ENCODE data around the gene KCNJ6. TPM values are rescaled to one million over a fixed set of nuclear protein-coding genes. Genes with fewer than 3 reads are reported as not detected.

Gene KCNJ6
- total RNA-seq, 1 experiment from 2014 or later = not detected

DNA sequence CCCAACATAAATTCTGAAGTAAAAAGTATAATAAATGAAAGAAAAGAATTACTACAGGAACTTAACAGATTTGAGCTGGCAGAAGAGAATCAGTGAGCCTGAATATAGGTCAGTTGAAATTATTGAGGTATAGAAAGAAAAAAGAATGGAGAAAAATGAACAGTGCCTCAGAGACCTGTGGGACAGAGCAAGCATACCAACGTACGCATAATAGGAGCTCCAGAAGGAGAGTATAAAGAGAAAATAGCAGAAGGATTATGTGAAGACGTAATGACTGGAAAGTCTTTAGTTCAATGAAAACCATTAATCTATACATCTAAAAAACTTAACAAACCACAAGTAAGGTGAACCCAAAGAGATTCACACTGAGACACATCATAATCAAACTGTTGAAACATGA lies 287.9 kb downstream of the KCNJ6 start:
- H3K36me3 ChIP-seq (ENCODE audit: insufficient read depth, low read length, poor library complexity, severe bottlenecking) = no peaks in the 10 kb centered on the region
- intact Hi-C loops (cut with micrococcal nuclease; ENCODE audit: unreplicated experiment) = no loop called here
- no peak overlapping the region for H3K4me3 ChIP-seq (ENCODE audit: low read depth, low read length, poor library complexity, severe bottlenecking)
- H3K27me3 ChIP-seq (replicated peaks; ENCODE audit: insufficient read depth, low read depth, low read length, poor library complexity) = peaks cover 8% of the 10 kb centered on the region
- H3K27ac ChIP-seq (ENCODE audit: low read depth, low read length, poor library complexity, severe bottlenecking) = no peak overlapping the region
- no peaks in the 10 kb centered on the region for H3K4me1 ChIP-seq (ENCODE audit: insufficient read depth, low read length, poor library complexity, severe bottlenecking)
- no TSS peak for BruUV-seq (replicated peaks)
- ChIA-PET POLR2A (ENCODE audit: low non-redundant PET) (no interaction called here), CTCF (no interaction called here)
- no peak for TF ChIP-seq EZH2 (IDR thresholded peaks at IDR 0.05; ENCODE audit: borderline replicate concordance, low read depth, low read length, poor library complexity, severe bottlenecking)
- TF ChIP-seq, protein P1, sequence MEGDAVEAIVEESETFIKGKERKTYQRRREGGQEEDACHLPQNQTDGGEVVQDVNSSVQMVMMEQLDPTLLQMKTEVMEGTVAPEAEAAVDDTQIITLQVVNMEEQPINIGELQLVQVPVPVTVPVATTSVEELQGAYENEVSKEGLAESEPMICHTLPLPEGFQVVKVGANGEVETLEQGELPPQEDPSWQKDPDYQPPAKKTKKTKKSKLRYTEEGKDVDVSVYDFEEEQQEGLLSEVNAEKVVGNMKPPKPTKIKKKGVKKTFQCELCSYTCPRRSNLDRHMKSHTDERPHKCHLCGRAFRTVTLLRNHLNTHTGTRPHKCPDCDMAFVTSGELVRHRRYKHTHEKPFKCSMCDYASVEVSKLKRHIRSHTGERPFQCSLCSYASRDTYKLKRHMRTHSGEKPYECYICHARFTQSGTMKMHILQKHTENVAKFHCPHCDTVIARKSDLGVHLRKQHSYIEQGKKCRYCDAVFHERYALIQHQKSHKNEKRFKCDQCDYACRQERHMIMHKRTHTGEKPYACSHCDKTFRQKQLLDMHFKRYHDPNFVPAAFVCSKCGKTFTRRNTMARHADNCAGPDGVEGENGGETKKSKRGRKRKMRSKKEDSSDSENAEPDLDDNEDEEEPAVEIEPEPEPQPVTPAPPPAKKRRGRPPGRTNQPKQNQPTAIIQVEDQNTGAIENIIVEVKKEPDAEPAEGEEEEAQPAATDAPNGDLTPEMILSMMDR (conservative IDR thresholded peaks at IDR 0.05; ENCODE audit: low read depth, low read length) = no peak
- H3K9me3 ChIP-seq (ENCODE audit: low read depth, low read length, poor library complexity, severe bottlenecking) = no peaks in the 10 kb centered on the region
- no peak for DNase-seq (ENCODE audit: low spot score)

DNA sequence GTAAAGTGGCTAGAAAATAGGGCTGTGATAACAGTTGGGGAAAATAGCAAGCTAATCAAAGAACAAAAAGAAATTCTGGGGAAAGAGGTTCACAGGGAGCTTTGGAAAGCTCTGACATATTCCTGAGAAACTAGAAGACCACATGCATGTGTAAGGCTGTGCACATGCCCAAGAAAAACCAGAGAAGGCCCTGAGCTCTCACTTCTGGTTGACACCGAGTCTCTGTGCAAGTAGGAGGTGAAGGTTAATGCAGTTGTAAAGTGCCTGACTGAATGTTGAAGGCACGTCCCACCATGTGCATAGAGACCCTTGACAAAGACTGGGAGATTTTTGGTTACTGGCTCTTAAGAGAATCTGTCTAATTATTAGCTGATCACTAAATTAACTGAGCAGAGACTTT lies 288.7 kb downstream of the KCNJ6 start:
- no peaks in the 10 kb centered on the region for H3K4me1 ChIP-seq (ENCODE audit: insufficient read depth, low read length, poor library complexity, severe bottlenecking)
- no peaks in the 10 kb centered on the region for H3K9me3 ChIP-seq (ENCODE audit: low read depth, low read length, poor library complexity, severe bottlenecking)
- H3K27me3 ChIP-seq (replicated peaks; ENCODE audit: insufficient read depth, low read depth, low read length, poor library complexity) = peaks cover 5% of the 10 kb centered on the region
- no peak for DNase-seq (ENCODE audit: low spot score)
- no peak overlapping the region for H3K4me3 ChIP-seq (ENCODE audit: low read depth, low read length, poor library complexity, severe bottlenecking)
- no peak overlapping the region for H3K27ac ChIP-seq (ENCODE audit: low read depth, low read length, poor library complexity, severe bottlenecking)
- CTCF ChIA-PET = no interaction called here
- POLR2A ChIA-PET (ENCODE audit: low non-redundant PET) = no interaction called here
- H3K36me3 ChIP-seq (ENCODE audit: insufficient read depth, low read length, poor library complexity, severe bottlenecking) = no peaks in the 10 kb centered on the region
- TF ChIP-seq, protein P1 (conservative IDR thresholded peaks at IDR 0.05; ENCODE audit: low read depth, low read length) = no peak
- no peak for TF ChIP-seq EZH2 (IDR thresholded peaks at IDR 0.05; ENCODE audit: borderline replicate concordance, low read depth, low read length, poor library complexity, severe bottlenecking)
- no TSS peak for BruUV-seq (replicated peaks)
- intact Hi-C loops (cut with micrococcal nuclease; ENCODE audit: unreplicated experiment) = no loop called here

DNA sequence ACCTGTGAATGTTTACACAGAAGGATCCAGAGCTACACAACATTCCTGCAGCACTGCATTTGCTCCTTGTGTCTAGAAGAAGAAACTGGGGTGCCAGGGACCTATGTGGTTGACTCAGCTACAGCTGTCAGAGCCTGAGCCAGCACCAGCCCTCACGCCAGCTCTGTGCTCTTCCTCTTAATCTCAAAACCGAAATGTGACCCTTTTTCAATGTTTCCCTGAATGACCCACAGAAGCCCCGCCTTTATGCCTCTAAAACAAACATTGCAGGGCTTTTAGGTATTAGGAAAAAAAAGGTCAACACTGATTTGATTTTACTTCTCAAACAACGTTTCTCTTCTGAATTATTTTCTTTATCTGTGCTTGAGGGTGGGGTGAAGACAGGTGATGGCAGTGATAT lies 289.2 kb downstream of the KCNJ6 start:
- intact Hi-C loops (cut with micrococcal nuclease; ENCODE audit: unreplicated experiment) = no loop called here
- CTCF ChIA-PET = no interaction called here
- no peaks in the 10 kb centered on the region for H3K4me1 ChIP-seq (ENCODE audit: insufficient read depth, low read length, poor library complexity, severe bottlenecking)

More for the DNA sequence above, 289.2 kb downstream of the KCNJ6 start:
- BruUV-seq (replicated peaks) = no TSS peak
- POLR2A ChIA-PET (ENCODE audit: low non-redundant PET) = no interaction called here
- H3K36me3 ChIP-seq (ENCODE audit: insufficient read depth, low read length, poor library complexity, severe bottlenecking) = no peaks in the 10 kb centered on the region
- no peak overlapping the region for H3K4me3 ChIP-seq (ENCODE audit: low read depth, low read length, poor library complexity, severe bottlenecking)
- TF ChIP-seq, protein P1 (conservative IDR thresholded peaks at IDR 0.05; ENCODE audit: low read depth, low read length) = no peak
- TF ChIP-seq EZH2 (IDR thresholded peaks at IDR 0.05; ENCODE audit: borderline replicate concordance, low read depth, low read length, poor library complexity, severe bottlenecking) = no peak
- H3K27me3 ChIP-seq (replicated peaks; ENCODE audit: insufficient read depth, low read depth, low read length, poor library complexity) = peaks cover 5% of the 10 kb centered on the region
- no peak for DNase-seq (ENCODE audit: low spot score)
- H3K27ac ChIP-seq (ENCODE audit: low read depth, low read length, poor library complexity, severe bottlenecking) = no peak overlapping the region
- H3K9me3 ChIP-seq (ENCODE audit: low read depth, low read length, poor library complexity, severe bottlenecking) = no peaks in the 10 kb centered on the region

Data from A673 (cell line).